GM19455 (cell line): ENCODE data around the gene PDLIM4.

Experiments
- ATAC-seq: cut with Tn5 transposase; IDR thresholded peaks from one replicate; pipeline ENCODE4 v1.9.1; 2021; ENCODE audit not compliant: unreplicated experiment

The PDLIM4 gene

DNA sequence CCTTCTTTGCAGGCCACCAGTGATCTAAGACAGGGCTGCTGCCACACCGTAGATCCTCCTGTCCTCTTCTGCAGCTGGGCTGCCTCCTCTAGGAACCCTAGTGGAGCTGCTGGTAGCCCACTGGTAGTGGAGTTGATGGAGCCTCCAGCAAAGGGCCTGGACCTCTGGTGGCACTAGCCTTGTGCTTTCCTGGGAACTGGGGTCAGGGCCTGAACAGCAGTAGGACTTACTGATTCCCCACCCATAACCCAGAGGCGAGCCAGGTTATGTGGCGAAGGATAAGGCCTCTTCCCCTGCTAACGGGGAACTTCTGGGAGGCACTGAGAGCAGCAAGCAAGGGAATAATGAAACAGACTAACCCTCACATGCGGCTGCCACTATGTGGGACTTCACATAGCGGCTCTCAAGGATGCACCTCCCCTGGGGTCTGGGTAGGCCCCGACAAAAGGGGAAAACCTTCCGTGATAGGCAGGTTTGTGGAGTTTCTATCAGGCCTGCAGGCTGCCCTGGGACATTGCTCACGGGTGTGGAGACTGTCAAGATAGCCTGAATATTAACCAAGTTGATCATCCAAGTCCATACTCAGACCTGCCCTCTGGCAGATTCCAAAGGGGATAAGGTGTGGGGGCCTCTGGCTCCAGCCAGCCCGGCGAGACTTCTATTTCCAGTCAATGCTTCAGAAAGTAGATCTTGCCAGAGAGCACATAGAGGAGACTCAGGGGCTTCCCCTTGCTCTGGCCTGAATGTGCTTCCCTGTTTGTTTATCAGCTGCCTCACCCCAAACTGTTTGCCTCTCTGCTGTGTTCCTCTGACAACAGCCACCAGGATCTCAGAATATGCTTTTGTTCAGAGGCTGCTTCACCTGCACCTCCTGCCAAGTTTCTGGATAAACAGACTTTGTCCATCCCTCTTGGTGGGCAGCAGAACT is 44.1 kb downstream of the PDLIM4 start:
- ATAC-seq: no peak

DNA sequence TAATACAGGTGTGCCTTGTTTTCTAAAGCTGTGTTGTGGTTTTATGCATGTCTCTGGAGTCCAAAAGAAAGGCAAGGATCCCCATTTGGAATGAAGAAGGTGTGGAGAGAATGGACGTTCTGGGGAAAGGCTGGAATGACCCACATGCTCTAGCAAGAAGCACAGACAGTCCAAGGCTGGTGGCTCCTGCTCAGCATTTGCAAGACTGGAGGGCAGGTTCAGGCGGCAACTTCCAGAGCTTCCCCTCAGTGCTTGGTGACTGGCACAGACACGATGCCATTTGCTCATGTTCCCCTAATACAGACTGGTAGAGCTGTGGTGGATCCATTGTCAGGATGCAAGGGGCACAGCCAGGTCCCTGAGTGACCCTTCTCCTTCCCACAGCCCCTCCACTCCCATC is 44.9 kb downstream of the PDLIM4 start:
- no peak for ATAC-seq

DNA sequence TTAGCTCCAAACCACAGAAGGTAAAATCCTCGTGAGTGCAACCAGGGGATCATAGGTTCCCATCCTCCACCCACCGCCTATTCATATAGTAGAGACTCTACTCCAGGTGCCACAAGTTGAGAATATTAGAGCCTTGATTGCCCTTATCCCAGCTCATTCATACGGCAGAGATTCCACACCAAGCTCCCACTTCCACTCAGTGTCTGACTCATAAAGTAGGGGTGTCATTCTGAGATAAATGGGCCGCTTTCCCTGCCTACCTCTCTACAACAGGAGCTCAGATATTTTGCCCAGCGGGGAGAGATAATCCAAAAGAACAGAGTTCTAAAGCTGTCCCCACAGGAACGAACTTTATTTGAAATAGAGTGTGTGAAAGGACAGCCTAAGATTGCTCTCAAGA is 46.1 kb downstream of the PDLIM4 start:
- no peak for ATAC-seq

DNA sequence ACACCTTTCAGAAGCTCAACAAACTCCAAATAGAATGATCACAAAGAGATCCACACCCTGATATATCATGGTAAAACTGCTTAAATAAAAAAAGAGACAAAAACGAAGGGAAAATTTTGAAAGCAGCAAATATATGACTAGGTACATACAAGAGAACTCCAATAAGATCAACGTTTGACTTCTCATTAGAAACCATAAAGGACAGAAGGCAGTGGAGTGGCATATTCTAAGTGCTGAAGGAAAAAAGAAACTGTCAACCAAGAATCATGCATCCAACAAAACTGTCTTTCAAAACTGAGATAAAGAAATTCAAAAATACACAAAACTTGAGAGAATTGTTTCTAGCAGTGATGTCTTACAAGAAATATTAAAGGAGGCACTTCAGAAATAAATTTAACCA is 47.9 kb downstream of the PDLIM4 start:
- ATAC-seq: no peak

DNA sequence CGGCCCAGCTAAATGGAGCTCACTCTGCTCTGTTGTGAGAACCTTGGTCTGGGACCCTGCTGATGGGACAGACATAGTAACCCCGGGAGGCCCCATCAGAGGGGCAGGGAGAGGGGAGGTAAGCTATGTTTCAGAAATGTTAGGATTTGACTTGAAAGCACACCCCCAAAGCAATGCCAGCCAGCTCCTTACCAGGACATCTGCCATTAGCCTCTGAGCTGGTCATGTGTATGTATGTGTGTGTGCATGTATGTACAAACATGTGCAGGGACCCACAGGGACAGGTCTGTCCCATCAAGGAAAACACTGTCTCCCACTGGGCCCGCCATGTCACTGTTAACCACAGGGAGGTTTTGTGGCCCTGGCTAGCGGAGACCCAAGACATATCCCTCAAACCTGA is 51.2 kb downstream of the PDLIM4 start:
- ATAC-seq: no peak

DNA sequence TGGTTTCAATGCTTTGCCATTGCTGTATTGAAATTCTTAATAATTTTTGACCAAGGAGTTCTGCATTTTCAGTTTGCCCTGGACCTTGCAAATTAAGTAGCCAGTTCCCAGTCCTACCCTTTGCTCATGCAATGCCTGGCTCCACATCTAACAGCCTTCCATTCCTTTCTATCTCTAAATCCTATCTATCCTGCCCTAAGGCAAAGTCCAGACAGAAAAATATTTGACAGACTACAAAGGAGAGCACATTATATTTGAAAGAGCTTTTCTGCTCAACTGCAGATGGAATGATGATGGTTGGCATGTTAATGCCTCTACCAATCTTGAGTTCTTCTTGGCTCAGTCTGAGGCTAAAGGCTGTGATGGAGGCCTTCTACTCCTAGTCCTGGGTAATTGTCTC is 52.2 kb downstream of the PDLIM4 start:
- ATAC-seq: no peak

DNA sequence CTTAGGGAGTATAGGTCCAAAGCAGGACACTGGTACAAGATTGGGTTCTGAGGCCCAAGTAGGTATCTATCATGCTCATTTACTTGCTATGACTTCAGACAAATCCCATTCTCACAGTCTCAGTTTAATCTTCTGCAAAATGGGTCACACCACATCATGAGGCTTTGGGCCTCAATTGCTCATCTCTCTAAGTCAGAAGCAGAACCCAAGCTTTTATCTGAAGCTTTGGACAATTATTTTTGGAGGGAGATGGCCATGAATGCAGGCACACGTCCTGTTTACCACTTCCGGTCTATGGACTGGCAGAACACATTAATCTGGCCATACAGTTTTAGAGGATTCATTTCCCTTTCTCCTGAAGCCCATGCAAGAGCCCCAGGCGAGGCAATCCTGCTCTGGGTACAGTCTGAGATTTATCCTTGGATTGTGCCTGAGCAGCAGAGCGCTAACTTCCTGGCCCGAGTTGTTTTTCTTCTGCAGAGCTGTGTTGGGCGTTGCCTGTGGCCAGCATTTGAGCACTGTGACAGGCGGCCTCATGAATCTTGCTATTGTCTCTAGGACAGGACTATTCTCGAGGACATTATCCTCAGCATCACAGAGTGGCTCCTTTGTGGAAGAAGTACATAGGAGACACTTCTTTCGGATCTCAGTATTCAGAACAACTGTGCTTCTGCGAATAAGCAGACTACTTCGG is 52.8 kb downstream of the PDLIM4 start:
- no peak for ATAC-seq

DNA sequence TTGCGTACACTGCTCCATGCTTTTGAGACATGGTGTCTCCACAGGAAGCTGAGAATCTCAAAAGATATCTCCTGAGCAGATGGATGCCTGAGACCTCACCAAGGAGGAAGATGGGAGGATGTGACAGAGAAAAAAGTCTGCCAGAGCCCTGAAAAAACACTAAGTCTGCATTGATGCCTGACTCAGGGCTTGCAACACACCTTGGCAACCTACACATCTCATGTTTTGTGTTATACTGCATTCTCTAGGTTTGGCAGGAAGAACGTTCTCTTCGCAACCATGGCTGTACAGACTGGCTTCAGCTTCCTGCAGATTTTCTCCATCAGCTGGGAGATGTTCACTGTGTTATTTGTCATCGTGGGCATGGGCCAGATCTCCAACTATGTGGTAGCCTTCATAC is 55.9 kb downstream of the PDLIM4 start:
- ATAC-seq: no peak

DNA sequence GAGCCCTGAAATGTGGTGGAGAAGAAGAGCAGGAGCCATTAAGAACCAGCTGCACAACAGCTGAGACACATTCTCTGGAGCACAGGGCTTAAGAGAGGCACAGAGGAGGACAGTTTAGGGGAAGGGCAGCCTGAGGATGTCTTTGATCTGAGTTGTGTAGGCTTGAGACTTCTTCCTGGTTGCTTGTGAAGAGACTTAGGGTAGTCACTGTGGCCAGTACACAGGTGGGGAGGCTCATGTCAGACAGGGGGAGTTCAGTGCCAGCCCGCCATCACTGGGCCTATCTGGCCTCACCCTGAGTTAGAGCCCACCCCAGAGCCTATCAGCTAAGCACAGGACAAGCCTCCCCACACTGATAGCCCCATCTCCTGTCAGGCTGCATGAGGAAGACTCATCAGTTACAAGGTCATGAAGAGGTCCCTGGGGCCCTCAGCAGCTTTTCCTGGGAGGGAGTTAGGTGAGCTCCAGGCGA is 56.5 kb downstream of the PDLIM4 start:
- ATAC-seq: no peak

DNA sequence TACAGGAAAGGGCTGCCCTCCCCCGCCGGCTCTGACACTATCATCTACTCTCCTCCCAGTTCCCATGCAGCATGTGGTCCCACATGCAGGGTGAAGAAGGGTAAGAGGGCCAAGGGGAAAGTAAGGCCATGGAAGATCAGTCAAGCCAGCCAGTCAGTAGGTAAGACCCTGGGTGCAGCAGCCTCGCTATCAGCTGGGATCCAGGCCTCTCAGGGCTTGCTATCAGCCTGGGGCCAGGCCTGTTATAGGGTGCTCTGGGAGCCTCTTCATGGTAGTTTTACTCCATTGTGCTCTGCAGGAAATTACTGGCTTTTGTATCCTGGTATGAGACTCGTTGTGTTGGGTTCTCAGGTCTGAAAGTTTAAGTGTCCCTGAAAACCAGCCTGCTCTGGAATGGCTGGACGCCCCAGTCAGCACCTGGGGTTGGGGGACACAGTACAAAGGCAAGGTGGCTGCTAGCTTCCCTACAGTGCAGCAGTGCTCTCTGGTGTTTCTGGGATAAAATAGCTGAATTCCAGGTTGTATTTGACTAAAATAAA is 58.1 kb downstream of the PDLIM4 start:
- no peak for ATAC-seq

DNA sequence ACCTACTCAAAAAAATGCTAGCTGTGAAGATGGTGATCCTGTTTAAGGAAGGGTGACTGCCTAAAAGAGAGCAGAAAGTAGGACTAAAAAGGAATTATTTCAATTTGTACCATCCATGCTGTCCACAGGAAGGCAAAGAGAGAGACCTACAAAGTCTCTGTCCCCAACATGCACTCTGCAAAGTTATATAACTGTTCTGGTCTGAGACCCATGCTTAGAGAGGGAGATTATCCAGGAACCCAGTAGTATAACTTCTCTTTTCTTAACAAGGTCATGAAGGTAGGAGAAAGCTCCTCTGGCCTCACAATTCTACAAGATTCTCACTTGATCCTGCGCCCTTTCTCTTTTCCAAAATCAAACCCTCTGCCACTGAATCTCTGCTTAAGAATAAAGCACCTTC is 62.5 kb downstream of the PDLIM4 start:
- ATAC-seq: no peak

DNA sequence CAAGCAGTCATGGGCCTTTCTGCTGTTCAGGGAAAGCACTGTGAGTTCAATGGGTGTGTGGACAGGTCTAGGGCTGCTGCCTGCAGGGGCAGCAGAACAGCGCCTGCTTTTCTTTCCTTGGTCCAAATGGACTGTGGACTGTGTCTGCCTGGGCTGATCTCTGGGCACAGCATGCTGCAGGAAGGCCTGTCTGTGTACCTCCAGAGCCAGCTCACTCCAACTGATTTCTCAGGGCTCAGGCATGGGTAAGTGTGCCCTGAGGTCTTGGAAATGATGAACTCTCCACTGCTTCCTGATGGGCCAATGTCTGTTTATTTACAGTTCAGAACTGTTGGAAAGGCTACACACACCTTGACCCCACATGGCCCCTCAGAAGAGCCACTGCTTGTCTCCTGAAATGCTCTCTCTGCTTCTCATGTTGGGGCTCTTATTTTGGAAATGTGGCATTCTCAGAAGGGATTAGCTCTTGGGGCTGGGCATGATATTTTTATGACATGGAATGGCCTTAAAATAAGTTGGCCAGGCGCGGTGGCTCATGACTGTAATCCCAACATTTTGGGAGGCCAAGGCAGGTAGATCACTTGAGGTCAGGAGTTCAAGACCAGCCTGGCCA is 63.7 kb downstream of the PDLIM4 start:
- no peak for ATAC-seq

DNA sequence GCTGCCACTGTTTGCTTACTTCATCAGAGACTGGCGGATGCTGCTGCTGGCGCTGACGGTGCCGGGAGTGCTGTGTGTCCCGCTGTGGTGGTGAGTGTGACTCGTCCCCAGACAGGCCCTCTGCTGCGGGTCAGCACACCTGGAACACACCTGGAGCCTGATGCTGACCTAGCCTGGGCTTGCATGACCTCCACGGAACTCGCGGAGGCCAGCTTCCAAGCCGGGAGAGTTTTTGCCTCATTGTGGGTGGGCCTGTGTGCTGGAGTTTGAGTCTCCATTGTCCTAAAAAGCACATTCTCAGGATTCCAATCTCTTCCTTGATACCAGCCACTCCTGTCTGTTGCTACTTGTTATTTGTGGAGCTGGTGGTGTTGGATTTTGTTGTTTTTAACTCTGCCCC is 64.8 kb downstream of the PDLIM4 start:
- no peak for ATAC-seq
